ENCODE results near the gene PES1. TPM values are rescaled to one million over a fixed set of nuclear protein-coding genes. Genes with fewer than 3 reads are reported as not detected.
"Not testable (repeated sequence)": the region's sequence is repeated elsewhere in the genome, so short reads cannot be mapped to it uniquely, and the experiment has no call there.

PES1 gene
- total RNA-seq, 1 donor from 2014 or later, result 77.6 TPM

DNA sequence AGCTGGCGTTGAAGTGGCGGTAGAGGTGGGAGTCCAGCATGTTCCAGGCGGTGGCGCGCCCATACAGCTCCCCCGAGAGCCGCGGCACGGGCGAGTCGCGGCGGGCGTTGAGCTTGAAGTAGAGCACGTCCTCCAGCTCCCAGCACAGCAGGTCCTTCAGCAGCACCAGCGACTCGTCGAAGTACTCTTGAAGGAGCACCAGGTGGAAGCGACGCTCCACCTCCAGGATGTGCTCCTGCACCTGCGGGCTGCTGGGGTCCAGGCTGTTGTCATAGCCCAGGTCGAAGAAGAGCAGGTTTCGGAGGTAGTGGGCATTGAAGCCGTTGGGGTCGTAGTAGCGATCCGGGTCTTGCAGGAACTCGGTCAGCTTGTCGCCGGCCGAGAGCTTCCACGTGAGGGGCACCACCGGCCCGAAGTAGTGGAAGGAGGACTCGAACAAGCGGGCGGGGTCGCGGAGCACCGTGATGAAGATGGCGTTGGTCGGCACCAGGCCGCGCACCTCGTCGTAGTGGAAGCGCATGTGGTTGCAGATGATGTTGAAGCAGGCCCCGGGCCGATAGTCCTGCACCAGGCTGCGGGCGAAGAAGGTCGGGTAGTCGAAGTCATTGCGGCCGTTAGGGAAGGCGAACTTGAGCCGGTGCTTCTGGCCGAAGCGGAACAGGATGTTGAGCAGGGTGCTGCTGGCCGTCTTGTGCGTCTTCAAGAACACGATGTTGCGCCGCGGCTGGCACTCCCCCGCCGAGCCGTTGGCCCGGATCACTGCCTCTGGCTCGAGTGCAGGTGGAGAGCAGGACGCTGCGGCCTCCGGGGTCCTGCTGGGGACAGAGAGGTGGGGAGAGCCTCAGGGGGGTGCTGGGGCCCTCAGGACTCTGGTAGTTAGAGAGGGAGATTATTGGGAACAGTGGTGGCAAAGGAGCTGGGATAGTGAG, 36.2 kb downstream of the PES1 start:
- DNase-seq (ENCODE audit: low read depth), result no peak

DNA sequence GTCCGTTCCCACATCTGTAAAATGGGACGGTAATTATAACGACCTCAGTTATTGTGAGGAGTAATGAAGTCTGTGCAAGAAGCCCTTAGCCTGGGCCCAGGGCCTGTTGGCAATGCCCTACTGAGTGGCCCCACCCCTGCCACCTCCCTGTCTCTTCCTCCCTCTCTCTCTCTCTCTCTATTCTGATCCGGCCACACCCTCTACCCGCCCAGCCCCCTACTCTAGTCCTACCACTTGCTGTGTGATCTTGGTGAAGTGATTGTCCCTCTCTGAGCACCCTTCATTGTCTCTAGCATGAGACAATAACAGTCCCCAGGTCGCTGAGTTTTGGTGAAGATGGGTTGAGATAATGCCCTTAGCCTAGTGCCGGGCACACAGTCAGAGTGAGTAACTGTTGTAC, 37.7 kb downstream of the PES1 start:
- no peak for DNase-seq (ENCODE audit: low read depth)

DNA sequence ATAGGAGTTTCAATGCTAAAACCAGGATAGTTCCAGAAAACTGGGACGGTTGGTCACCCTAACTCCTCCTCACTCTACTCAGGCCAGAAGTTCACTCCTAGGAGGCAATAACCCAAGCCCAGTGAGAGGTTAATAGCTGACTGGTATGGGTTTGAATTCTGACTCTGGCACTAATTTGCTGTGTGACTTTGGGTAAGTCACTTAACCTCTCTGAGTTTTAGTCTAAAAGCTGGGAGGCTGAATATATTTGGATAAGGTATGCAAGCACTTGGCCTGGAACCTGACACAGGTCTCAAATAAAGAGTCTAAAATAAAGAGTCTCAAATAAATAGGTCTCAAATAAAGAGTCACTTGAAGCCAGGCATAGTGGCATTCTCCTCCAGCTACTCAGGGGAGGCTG, 39.0 kb downstream of the PES1 start:
- no peak for DNase-seq (ENCODE audit: low read depth)

DNA sequence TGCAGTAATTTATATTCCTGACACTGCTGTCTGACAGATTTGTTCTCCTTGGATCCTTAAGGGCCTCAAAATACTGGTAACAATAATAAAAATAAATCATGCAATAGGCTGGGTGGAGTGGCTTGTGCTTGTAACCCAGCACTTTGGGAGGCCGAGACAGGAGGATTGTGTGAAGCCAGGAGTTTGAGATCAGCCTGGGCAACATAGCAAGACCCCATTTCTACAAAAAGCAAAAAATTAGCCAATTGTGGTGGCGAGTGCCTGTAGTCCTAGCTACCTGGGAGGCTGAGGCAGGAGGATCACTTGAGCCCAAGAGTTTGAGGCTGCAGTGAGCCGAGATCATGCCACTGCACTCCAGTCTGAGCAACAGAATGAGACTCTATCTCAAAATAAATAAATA, 39.9 kb downstream of the PES1 start:
- DNase-seq (ENCODE audit: low read depth), result not testable (repeated sequence)

DNA sequence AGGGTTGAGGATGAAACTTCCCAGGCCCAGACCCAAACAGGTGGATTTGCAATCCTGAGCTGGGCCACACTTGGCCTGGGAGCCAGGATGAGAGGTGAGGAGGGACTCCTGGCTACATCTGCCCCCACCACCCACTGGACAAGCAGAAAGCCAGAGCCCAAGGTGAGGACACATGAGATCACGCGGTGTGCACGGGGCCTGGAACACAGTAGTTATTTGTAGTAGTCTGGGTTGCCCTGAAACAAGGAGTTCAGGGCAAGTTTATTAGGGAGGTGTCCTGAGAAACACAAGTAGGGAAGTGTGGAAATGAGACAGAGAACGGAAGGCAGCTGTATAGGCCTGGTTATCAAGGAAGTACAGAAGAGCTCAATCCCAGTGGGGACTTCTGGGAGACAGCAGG, 44.5 kb downstream of the PES1 start:
- DNase-seq (ENCODE audit: low read depth), result no peak

DNA sequence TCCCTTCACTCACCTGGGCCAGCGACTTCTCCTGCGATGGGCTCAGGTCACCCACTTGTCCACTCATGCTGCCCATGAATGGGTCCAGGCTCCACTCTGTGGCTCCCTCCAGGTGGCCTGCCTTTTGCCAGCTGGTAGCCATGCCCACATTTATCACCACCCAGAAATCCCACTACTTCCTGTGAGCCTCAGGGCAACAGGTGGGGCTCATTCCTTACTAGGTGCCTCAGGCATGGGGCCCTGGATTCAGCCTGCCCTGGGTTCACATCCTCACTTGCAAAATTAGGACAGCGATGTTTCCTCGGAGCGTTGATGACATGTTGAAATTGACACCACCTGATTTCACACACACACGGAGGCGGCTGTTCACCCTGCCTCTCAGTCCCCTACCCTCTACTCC, 45.1 kb downstream of the PES1 start, which contains the start of gene SEC14L6:
Gene SEC14L6, minus strand, starts transcription at position 126 of the 400 bp plus-strand sequence. Its CDS starts 59 bp downstream, at position 67.
- no peak for DNase-seq (ENCODE audit: low read depth)

DNA sequence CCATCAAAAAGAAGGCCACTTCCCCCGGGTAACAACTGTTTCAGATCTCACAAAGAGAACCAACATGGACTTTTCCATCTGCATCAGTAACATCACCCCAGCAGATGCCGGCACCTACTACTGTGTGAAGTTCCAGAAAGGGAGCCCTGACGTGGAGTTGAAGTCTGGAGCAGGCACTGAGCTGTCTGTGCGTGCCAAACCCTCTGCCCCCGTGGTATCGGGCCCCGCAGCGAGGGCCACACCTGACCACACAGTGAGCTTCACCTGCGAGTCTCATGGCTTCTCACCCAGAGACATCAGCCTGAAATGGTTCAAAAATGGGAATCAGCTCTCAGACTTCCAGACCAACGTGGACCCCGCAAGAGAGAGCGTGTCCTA, 48.9 kb downstream of the PES1 start:
- DNase-seq (ENCODE audit: low read depth), result no peak

DNA sequence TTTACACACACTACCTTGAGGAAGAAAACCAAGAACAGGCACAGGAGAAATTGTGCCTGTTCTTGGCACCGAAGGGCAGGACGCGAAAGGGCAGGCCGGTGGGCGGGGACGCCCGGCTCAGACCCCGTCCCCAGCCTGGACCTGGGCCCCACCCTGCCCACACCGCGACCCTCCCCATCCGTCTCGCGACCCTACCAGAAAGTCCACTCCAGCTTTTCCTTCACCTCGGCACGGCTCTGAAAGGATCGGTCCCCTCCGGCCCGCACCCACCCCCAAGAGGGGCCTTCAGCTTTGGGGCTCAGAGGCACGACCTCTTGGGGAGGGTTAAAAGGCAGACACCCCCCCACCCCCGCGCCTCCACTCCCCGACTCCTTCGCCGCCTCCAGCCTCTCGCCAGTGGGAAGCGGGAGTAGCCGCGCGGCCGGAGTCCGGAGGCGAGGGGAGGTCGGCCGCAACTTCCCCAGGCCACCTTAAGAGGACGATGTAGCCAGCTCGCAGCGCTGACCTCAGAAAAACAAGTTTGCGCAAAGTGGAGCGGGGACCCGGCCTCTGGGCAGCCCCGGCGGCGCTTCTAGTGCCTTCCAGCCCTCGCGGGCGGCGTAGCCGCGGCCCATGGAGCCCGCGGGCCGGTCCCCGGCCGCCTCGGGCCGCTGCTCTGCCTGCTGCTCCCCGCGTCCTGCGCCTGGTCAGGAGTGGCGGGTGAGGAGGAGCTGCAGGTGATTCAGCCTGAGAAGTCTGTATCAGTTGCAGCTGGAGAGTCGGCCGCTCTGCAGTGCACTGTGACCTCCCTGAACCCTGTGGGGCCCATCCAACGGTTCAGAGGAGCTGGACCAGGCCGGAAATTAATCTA, 49.5 kb downstream of the PES1 start:
- no peak for DNase-seq (ENCODE audit: low read depth)

DNA sequence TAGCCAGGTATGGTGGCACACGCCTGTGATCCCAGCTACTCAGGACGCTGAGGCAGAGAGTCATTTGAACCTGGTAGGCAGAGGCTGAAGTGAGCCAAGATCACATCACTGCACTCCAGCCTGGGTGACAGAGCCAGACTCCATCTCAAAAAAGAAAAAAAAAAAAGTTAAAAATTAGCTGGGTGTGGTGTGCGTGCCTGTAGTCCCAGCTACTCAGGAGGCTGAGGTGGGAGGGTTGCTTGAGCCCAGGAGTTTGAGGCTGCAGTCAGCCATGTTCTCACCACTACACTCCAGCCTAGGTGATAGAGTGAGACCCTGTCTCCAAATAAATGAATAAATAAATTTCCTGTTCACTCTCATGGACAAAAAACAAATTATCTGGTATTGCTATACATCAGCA, 50.2 kb downstream of the PES1 start:
- DNase-seq (ENCODE audit: low read depth), result not testable (repeated sequence)

DNA sequence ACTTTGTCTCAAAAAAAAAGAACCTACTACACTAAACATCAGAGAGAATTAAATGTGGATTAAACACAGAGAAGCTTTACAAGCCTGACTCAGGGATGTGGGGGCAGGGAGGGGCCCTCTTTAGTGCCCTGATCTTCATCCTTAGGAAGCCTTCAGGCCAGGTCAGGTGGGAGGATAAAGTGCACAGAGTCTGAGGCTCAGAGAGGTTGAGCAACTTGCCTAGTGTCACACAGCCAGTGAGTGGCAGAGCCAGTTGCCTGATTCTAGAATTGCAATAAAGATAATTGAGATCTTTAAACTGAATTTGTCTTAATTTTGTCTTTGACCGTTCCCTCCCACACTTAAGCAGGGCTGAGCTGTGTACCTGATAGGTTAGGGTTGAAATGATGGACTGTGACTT, 52.3 kb downstream of the PES1 start:
- DNase-seq (ENCODE audit: low read depth), result no peak

DNA sequence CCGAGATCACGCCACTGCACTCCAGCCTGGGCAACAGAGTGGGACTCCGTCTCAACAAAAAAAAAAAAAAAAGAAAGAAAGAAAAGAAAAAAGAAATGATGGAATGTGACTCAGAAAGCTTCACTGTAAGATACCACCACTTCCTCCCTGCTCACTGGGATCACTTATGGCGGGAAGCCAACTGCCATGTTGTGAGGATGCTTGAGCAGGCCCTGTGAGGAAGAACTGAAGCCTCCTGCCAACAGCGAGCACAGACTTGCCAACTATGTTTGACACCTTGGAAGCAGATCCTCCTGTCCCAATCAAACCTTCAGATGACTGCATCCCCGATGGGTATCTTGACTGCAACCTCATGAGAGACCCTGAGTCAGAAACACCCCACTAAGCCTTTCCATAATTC, 53.4 kb downstream of the PES1 start:
- DNase-seq (ENCODE audit: low read depth), result no peak

DNA sequence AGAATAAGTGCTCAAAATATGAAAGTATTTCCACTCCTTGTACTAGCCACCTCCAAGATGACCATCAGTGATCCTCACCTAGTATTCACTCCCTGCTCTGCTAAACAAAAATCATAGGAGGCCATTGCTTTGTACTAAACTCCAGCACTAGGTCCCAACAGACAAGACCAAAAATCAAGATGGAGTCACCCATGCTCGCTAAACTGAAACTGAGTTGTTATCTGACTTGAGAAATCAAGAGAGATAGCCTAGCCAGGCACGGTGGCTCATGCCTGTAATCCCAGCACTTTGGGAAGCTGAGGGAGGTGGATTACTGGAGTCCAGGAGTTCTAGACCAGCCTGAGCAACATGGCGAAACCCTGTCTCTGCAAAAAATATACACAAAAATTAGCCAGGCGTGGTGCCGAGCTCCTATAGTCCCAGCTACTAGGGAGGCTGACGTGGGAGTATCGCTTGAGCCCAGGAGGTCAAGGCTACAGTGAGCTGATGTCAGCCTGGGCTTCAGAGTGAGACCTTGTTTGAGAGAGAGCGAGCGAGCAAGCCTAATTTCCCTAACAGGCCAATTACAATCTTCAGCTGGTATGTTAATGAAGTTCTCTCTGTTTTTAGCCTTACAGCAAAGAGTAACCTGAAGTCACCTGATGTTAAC, 54.5 kb downstream of the PES1 start:
- DNase-seq (ENCODE audit: low read depth), result no peak

DNA sequence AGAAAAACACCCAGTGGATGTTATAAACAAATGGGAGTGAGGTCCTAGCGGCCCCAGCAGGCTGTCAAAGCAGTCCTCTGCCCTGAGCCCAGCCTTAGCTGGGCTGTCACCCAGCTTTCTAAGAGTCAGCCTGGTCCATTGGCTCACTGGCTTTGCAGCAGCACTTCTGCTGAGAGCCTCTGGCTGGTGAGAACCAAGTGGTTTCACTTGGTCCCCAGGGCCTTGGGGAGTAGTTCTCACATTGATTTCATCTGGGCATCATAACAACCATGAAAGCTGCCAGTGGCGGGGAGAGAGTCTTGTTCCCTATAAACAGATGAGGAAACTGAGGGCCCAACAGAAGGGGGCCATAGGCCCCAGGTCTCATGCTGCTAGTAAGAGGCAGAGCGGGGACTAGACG, 56.5 kb downstream of the PES1 start:
- DNase-seq (ENCODE audit: low read depth), result no peak

DNA sequence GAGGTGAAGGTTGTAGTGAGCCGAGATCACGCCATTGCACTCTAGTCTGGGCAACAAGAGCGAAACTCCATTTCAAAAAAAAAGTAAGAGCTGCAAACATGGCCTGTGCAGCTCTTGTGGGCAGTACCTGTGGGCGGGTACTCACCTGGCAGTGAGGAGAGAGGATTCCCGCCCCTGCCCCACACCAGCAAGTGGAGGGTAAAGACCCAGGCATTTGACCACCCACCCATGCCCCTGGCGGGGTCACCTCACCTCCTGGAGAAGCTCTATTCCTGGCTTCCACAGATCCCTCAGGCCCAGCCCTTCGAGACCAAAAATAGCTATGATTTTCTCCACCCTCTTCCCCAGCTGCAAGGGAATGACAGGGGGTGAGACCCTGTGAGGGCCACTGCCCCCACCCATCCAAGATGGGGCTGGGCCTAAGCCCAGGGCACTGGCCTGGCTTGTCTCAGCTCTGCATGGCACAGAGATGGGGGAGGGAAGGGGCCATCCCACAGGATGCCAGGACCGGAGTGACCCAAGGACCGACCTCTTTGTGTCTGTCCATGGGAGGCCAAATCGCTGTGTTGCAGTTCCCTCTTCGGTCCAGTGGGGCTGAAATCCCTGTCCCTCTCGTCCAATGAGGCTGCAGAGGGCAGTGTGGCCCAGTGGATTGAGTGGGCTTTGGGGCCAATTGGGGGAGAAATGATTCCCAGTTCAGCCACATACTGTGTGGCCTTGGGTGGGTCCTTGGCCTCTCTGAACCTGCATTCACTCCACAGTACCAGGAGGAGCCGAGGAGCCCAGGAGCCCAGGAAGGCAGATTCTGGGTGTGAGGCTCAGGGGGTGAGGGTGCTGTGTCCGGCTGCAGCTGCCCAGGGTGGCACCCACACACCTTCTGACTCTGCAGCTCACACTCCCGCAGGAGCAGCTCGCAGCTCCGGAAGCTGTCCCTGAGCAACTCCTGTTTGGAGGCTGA, 59.8 kb downstream of the PES1 start:
- no peak for DNase-seq (ENCODE audit: low read depth)

DNA sequence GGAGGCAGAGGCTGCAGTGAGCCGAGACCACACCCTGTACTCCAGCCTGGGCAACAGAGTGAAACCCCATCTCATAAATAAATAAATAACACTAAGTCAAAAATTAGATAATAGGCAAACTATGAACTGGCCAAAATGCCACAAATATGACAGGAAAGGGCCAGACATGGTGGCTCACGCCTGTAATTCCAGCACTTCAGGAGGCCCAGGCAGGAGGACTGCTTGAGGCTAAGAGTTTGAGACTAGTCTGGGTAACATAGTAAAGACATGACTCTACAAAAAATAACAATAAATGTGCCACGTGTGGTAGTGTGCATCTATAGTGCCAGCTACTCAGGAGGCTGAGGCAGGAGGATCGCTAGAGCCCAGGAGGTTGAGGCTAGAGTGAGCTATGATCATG, 65.1 kb downstream of the PES1 start:
- no peak for DNase-seq (ENCODE audit: low read depth)

Other genes with a start within 250 kb of the PES1 start
- gene SF3A1, start 235.0 kb downstream of the PES1 start, total RNA-seq, result 9.6 and 42.1 TPM in 2 replicates
- gene CCDC157, start 234.9 kb downstream of the PES1 start, total RNA-seq, result 2.6 and 12.1 TPM in 2 replicates
- gene RNF215, start 204.5 kb downstream of the PES1 start, total RNA-seq, result 29.3 and 33.2 TPM in 2 replicates
- gene SEC14L2, start 194.9 kb downstream of the PES1 start, total RNA-seq, result 57.3 and 97.9 TPM in 2 replicates
- 26.5 and 45.3 TPM in 2 replicates for gene MTFP1, start 166.1 kb downstream of the PES1 start, total RNA-seq
- gene SEC14L3, start 119.9 kb downstream of the PES1 start, total RNA-seq, result not detected in 2 replicates
- 1.2 TPM in 1 of 2 replicates, not detected in the other for gene SEC14L4, start 86.2 kb downstream of the PES1 start, total RNA-seq
- 20.3 and 37.3 TPM in 2 replicates for gene SEC14L6, start 45.2 kb downstream of the PES1 start, total RNA-seq
- 2.6 and 6.4 TPM in 2 replicates for gene GAL3ST1, start 17.2 kb downstream of the PES1 start, total RNA-seq
- gene TCN2, start 15.3 kb upstream of the PES1 start, total RNA-seq, result 9.2 and 26.0 TPM in 2 replicates
- 7.8 and 7.9 TPM in 2 replicates for gene SLC35E4, start 43.9 kb upstream of the PES1 start, total RNA-seq
- gene DUSP18, start 76.0 kb upstream of the PES1 start, total RNA-seq, result 8.2 and 19.5 TPM in 2 replicates
- 1.4 and 1.5 TPM in 2 replicates for gene OSBP2, start 103.0 kb upstream of the PES1 start, total RNA-seq